ENCODE data around the gene SLC24A3.

The SLC24A3 gene

GRCh38 chr20:19384940-19385339, 172.5 kb downstream of the SLC24A3 start:
- DNase-seq (ENCODE audit: low spot score): no peak

GRCh38 chr20:19387251-19387650, 174.8 kb downstream of the SLC24A3 start:
- DNase-seq (ENCODE audit: low spot score): no peak

DNA sequence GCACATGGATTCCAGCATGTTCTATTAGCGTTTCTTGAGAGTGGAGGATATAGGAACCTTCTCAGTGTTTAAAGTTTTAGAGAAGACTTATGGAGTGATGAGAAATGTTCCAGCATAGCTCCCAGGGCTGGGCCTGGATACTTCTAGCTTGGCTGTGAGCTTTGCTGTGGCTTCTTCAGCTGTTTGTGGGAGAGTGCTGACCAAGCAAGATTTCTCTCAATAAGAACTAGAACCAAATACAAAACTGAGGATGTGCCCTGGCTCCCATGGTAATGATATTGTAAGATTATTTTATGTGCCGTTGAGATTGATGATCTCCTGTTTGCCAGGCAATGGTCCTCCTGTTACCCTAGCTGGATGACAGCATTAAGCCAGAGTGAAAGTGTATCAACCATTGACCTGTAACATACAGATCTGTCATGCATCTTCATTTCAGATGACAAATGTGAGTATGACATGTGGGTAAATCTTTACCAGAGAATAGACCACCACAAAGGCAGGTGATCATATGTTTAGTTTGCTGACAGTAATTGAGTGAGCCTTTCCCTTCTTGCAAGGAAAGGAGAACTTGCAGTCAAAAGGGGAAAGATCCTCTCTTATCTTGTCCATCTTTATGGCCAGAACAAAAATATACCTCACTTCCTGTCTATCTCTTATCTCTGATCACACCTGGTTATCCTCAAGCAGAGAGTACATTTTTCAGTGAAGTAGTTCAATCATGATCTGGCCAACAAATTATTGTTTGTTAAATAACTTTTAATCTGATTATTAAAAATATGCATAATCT, 180.1 kb downstream of the SLC24A3 start:
- DNase-seq (ENCODE audit: low spot score): no peak

GRCh38 chr20:19396460-19397081, 184.1 kb downstream of the SLC24A3 start:
- DNase-seq (ENCODE audit: low spot score): no peak

DNA sequence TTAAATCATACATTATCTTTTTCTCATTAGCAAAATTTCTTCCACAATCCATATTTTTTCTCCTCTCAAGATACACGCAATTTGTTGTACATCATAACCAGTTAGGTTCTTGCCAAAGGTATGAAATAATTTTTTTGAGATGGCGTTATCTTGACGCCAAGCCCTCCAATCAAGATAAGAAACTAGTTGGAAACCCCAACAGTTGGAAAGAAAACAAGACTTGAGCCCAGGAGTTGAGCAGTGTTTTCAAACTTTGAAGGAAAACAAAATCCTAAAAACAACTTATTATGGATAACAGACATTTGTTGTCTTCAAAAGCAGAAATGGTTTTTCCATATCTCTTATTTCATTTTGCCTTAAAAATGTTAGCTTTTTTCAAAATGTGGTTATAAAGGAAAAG, 184.8 kb downstream of the SLC24A3 start:
- DNase-seq (ENCODE audit: low spot score): no peak

DNA sequence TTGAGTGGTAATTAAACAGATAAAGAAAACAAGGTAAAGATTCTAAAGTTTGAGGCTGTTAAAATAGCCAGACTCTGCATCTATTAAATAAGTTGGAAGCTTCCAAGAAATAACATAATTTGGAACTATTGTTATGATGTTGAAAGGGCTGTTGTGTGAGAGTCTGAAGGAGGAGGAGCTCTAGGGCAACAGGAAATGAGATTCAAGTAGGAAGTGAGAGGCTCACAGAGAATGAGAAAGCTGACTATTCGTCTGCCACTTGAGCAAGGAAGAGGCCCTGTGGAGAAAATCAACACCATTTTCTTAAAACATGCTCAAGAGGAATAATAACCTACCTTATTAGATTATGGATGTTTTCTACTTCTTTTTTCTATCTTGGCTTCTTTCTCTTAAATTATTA, 185.2 kb downstream of the SLC24A3 start:
- peak; percentile 16 for DNase-seq (ENCODE audit: low spot score)

DNA sequence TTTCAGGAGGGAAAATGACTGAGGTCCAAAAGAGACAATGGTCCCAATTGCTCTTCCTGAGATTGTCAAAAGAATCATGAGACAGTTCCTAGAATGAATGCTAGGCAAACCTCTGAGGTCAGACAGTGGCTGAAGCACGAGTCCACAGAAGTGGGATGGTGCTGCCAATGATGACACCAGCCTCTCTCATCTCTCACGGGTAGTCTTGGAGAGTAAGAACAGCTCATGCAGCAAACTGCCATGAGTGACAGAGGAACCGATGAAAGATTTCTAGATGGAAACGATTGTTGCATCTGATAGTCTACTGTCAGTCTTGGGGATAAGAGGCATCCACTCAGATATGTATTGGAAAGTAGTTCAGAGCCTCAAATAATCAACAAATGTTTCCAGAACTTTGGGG, 188.7 kb downstream of the SLC24A3 start:
- DNase-seq (ENCODE audit: low spot score): no peak

DNA sequence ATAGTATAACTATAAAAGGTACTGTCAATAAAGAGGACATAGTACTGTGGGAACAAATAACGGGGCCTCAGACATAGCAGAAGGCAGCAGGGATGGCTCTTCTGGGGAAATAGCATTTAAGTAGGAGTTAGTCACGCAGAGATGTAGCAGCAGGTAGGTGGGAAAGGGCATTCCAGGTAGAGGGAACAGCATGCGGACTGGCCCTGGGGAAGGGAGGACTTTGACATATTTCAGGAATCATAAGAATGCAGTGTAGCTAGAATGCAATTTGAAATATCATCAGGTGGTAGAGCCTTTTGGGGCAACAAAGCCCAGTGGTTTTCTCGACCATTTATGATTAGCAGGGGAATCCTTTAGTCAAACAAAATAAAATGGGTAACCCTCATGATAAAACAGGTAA, 191.1 kb downstream of the SLC24A3 start:
- no peak for DNase-seq (ENCODE audit: low spot score)

DNA sequence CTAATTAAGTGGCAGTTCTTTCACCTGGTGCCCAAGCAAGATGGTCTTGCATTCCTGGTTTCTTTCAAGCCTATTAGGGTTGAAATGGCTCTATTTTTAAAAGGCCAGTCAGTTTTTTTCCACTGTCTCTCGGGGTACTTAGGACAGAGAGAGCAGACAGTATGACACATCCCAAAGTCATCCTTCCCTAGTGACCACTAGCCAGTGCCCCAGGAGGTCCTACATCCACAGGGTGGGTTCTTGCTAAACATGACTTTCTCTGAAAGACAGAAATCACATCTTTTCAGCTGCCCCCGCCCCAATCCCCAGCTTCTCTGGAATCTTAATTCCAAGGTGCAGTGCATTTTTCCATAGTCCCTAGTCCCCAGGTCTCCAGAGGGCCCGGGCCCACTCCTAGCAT, 192.4 kb downstream of the SLC24A3 start:
- DNase-seq (ENCODE audit: low spot score): no peak

GRCh38 chr20:19405958-19406357, 193.5 kb downstream of the SLC24A3 start:
- no peak for DNase-seq (ENCODE audit: low spot score)

GRCh38 chr20:19406381-19406780, 193.9 kb downstream of the SLC24A3 start:
- no peak for DNase-seq (ENCODE audit: low spot score)

DNA sequence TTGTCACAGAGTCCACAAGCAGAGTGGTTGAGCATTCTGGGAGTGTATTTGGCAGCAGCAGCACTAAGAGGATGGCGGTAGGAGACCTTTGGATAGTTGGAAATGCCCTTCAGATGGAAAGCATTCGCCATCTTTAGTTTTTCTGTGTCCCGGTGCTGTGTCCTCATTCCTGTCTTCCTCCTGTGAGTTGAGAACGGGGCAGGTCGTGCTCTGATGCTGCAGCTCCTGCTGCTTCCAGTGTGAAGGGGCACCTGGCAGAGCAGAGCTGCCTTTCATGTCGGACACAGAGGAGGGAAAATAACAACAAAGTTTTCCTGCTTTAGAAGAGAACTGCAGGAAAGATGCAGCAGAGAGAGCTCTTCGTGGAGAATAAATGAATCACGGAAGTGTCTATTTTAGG, 194.8 kb downstream of the SLC24A3 start:
- no peak for DNase-seq (ENCODE audit: low spot score)

DNA sequence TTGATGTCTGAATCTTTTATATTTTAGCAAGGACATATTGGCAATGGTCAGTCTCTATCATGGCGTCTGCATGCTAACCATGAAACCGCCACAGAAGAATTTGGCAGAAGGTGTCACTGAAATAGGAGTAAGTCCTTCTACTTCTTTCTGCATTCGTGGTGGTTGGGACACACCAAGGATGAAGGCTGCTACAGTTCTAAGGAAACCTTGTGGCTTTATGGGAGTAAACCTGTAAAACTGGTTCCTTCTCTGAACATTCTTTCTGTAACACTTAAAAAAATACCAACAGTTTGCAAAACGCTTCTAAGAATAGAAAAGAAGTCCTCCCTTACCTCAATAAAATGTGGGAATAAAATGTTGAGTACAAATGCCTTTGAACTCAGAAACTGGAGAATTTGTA, 195.3 kb downstream of the SLC24A3 start:
- no peak for DNase-seq (ENCODE audit: low spot score)

DNA sequence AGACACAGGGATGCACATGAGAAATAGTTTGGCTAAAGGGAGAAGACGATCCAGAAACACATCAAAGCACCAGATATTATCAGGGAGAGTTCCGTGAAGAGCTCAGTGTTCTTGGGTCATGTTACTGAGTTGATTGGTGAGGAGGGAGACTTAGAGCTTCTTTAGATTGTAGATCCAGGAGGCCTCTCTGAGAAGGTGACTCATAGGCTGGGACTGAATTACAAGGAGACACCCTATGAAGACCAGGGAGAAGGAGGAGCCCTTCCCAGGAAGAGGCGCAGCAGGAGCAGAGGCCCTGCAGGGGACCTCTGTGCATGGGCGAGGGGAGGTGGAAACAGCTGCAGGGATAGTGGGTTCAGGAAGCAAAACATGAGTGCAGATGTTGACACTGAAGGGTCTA, 196.5 kb downstream of the SLC24A3 start:
- DNase-seq (ENCODE audit: low spot score): no peak

DNA sequence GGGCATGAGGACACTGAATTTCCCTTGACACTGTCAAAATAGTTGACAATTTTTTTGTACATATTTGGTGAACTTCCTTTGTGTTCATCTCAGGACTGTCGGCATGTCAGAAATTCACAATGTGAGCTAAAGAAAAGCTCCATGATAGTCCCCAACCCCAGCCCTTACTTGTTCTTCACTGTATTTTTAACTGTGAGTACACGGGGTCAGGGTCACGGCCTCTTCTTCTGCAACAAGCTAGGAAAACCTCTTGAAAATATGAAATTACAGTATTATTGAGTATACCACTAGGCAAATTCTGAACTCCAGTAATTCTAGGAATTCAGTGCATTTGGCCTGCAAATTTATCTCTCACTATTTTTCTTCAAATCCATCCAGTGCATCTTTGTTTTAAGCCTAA, 199.4 kb downstream of the SLC24A3 start:
- no peak for DNase-seq (ENCODE audit: low spot score)

DNA sequence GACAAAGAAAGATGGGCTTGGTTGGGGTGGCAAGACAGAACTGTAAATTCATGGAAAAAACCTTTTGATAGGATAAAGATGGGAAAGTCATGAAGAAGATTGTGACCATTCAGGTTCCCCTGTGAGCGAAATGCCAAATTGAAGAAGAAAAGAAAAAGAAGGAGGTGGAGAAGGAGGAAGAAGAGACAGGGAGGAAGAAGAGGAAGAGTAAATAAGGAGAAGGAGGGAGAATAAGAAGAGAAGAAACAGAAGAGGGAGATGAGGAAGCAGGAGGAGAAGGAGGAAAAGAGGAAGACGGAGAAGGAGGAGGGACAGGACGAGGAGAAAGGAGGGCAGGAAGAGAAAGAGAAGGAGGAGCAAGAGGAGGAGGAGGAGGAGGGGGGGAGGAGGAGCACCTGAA, 199.8 kb downstream of the SLC24A3 start:
- DNase-seq (ENCODE audit: low spot score): no peak

DNA sequence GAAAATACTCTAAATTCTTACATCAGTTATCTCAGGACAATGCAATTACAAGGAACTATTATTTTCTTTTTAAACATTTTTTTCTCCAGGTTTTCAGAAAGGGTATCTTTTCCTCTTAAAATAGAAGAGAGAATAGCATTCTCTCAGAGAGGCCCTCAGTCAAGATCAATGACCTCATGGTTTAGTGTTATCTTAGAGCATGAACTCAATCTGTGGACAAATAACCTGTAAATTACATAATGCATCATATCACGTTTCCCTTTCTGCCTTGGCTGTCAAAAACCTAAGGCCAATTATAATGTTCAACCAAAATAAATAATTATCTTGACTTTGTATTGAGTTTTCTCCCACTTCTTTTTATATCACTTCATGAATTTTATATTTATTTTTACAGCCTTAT, 202.2 kb downstream of the SLC24A3 start:
- no peak for DNase-seq (ENCODE audit: low spot score)

- no peak for DNase-seq (ENCODE audit: low spot score)
These were observed 203.3 kb downstream of the SLC24A3 start for GRCh38 chr20:19415786-19416185.

- DNase-seq (ENCODE audit: low spot score): no peak
These were observed 204.2 kb downstream of the SLC24A3 start for GRCh38 chr20:19416627-19417026.

DNA sequence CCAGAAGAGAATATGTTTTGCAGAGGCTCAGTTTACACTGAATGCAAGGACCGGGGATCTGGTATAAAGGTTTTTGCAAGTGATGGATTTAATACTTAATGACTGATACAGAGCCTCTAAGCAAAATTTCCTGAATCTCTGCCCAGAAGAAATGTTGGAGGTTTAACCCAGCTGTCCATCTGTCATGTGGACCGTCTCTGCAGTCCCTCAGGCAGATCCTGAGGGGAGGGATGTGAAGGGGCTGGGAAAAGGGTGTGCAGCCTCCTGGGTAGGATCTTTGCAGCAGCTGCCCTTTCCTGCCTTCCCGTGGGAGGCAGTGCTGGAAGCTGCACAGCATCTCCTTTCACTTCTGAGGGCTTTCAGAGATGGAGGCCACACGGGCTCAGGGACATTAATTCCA, 207.0 kb downstream of the SLC24A3 start:
- no peak for DNase-seq (ENCODE audit: low spot score)

GRCh38 chr20:19423097-19423899, 210.9 kb downstream of the SLC24A3 start:
- DNase-seq (ENCODE audit: low spot score): no peak

- DNase-seq (ENCODE audit: low spot score): no peak
These were observed 211.6 kb downstream of the SLC24A3 start for GRCh38 chr20:19423900-19424620.

Measured in COLO829 (cell line).